NCI-H510A (cell line): ENCODE data around the gene KHK.

Experiments
- DNase-seq: peaks from one replicate; lab custom pipeline; 2025; lab: John Stamatoyannopoulos, UW

KHK gene

DNA sequence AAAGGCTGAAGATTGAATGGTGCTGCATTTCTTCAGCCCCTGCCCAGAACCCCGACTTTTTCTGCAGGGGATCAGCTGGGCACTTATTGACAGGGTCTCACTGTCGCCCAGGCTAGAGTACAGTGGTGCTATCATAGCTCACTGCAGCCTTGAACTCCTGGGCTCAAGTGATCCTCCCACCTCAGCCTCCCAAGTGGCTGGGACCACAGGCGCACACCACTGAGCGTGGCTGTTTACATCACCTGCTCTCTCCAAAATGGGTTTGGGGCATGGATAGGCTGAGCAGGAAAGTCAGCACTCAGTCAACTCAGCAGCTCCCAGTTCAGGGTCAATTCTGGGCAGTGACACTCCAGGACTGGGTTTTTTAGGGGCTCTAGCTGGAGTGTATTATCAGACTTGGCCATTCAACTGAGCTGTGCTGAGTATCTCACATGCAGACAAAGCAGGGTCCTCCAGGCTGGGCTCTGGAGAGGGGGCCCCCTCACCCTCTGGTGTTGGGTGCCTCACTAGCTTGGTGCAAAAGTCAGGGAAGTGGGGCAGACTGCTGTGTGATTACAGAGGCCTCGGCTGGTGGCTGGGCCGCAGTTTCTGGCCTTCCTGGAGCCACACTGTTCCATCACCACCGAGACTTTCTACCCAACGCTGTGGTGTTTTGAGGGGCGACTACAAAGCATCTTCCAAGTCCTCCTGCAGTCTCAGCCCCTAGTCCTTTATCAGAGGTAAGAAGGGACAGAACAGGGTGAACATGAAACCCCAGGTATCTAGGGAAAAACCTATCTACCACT, 41.5 kb downstream of the KHK start:
- no peak for DNase-seq

DNA sequence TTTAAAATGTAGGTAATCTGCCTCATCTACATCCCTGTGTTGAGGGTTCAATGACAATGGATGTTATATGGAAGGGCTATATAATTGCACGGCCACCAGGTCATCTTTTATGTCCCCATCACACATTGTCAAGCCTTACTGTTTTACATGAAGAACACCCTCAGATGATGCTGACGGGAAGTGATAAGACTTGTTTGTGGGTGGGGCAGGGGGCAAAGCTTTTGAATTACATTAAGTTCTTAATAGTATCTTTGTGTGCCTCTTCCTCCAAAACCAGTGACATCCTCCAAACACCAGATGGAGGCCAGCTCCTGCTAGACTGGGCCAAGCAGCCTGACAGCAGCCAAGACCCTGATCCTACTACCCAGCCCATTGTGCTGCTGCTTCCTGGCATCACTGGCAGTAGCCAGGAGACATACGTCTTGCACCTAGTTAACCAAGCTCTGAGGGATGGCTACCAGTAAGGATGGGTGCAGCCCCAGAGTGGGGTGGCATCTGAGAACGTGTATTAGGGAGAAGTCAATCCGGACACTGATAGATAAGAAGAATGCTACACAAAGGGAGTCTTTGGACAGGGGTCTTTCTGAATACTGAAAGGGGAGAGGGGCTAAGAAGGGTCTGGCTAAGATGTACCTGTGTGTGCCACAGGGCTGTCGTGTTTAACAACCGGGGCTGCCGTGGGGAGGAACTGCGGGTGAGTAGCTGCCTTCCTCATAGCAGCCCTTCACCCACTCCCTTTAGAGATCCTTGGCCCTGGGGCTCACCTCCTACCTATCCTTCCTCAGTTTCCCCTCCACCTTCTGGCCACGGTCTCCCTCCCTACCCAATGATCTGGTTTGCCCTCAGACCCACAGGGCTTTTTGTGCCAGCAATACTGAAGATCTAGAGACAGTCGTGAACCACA, 42.3 kb downstream of the KHK start:
- DNase-seq, result no peak

DNA sequence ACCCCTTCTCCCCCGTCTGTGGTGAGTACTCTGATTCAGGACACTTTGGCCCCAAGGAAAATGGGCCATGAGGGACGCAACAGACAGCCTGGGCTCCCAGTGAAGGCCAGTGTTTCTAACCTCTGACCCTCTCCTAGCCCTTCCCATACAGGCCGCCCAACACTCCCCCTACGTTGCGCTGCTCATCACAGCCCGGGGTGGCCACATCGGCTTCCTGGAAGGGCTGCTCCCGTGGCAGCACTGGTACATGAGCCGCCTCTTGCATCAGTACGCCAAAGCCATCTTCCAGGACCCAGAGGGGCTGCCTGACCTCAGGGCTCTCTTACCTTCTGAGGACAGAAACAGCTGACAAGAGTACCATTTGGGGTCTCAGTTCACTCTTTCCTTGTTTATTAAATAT, 43.8 kb downstream of the KHK start:
- no peak for DNase-seq

DNA sequence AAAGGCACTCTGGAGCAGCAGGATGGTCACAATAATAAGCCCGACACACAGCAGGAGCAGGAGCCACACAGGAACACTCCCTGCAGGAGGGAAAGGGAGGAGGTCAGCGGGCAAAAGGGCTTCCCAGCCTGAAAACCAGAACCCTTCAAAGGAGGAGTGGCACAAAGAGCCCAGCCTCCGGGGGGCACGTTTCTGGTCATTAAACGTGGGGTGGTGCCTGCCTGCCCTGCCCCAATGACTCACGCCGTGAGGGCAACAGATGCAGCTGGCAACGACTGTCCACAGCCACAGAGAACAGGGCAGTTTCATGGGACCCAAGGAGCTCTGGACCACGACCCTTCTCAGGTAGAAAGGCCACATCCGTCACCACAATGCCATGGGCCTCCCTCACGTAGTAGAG, 44.9 kb downstream of the KHK start:
- DNase-seq, result no peak

DNA sequence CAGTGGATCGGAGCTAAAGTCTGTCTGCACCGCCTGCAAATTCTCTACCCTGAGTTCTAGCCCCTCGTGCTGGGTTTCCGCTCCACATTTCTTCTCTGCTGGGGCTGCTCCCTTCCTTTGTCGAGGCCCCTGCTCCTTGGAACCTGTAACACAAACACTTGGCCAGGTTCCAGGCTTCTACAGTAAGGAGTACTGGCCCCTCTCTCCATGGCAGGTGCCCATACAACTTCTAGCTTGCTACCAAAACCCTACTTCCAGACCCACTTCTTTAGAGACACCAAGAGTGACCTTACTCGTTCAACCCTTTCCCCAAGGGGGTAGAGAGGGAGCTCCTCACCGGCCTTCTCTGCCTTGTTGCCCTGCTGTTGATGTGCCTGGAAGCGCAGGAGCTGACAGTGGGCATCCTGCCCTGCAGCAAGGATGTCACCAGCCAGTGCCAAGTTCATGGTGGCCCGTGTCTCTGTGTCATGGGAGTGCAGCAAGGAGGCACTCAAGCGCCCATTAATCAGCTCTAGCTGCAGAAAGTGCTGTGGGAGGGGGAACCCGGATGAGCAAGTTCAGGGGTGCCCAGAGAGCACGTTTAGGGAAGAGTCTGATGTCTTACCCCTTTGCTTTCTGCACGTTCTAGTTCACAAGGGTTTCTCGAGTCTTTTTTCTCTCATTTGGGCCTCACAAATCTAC, 46.8 kb downstream of the KHK start:
- DNase-seq, result no peak

DNA sequence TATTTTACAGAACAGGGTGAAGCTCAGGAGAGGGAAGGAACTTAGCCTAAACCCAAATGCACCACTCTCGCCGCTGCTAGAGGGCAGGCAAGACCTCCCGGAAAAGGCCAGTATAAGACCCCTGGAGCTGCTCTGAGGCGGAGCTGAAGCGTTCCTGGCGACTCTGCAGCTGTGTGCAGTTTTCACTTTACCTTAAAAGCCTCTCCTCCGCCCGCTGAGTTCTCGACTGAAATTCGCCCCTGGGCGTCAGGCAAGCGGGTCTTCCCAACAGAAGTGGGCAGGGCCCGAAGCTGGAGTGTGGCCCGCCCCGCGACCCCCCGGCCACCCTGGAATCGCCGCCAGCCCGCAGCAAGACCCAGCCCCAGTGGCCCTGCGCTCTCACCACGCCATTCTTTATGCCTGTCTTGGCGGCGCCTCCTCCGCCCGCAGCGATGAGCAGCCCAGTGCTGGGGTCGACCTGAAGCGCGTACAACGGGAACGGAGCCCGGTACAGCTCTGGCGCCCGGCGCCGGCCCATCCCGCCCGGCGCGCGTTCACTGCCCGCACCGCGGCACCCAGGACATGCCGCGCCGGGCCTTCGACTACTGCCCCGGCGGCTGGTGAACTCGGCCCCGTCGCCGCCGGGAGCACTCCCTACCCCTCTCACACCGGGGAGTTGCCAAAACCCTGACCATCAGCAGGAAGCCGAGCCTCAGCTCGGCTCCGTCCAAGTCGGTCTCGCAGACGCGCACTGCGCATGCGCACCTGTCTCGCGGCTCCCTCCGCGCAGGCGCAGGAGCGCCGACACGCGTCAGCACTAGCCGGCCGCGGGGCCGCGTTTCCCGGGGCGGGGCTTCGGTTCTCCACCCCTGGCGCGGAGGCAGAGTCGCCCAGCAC, 47.6 kb downstream of the KHK start, which contains the start of gene PREB:
Gene PREB (minus strand): TSS at position 732 of the 876 bp plus-strand sequence. CDS start 215 bp downstream, at position 517.
- DNase-seq, result peak; percentile 92

DNA sequence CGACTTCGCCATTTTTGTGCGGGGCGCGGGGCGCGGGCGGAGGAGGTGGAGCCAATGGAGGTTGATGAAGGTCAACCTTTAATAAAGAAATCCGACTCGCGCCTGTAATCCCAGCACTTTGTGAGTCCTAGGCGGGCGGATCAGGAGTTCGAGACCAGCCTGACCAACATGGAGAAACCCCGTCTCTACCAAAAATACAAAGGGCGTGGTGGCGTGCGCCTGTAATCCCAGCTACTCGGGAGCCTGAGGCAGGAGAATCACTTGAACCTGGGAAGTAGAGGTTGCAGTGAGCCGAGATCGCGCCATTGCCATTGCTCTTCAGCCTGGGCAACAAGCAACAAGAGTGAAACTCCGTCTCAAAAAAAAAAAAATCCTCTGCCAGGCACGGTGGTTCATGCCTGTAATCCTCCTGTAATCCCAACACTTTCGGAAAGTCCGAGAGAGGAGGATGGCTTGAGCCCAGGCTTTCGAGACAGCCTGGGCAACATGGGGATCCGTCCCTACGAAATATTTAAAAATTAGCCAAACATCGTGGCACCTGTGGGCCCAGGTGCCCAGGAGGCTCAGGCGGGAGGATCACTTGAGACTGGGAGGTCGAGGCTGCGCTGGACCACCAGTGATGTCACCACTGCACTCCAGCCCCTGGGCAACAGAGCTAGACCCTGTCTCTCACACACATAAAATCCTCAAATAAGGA, 48.4 kb downstream of the KHK start:
- DNase-seq, result no peak

DNA sequence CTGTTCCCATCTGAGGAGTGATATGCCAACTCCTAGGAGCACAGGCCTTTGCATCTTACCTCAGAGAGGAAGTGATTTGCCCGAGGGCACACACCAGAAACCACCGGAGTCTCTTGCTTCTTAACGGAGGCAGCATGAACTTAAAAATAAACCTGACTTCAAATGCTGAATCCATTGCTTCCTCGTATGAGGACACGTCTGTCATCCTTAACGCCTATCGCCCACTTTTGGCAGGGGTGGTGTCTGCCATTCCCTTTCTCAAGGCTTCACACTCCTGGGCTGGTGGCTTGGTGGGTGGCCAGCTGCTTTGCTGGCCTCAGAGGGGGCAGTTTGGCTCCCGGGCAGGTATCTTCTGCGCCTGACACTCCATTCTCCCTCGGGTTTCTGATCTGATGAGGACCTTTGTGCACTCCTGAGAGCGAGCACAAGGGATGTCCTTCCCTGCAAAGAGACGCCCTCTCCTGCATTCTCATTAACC, 48.9 kb downstream of the KHK start:
- no peak for DNase-seq

DNA sequence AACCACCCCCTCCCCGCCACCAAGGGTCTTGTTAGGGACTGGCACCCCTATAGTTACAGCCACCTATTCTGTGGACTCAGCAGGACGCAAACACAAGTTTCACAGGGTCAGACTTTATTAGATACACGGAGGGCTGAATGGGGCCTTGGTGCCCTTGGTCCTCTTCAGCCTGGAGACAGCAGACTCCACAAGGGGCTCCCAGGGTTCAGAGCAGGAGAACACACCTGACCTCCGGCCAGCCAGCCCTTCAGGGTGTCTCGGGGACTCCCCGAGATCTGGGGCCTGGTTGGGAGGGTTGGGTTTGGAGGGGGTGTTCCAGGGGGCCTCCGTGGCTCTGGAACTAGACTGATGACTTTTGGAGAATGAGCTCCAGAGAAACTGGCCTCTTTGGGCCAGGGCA, 50.2 kb downstream of the KHK start:
- no peak for DNase-seq

DNA sequence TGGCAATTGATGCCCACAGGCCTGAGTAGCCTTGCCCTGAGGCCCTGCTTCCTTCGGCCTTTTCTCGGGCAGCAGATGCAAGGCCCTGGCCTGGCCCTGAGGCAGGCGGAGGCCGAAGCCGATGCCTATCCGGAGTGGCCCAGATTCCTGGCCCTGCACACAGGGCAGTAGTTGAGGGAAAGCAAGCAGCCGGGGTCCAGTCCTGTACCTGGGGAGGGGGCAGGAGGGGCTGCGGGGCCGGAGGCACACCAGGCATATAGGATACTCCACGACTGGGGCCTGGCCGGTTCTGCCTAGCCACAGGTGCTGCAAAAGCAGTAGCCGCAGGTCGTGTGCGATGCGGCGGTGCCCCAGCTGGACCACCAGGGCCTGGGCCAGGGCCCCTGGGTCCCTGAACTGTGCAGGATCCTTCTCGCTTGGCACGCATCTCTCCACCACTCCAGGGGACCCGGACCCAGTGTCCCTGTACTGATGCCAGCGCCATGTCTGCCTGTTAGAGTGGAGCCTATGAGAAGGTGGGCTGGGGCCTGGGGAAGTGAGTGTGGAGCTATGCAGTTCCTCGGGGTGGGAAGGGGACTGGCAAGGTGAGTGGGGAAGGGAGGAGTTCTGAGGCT, 50.9 kb downstream of the KHK start:
- no peak for DNase-seq

DNA sequence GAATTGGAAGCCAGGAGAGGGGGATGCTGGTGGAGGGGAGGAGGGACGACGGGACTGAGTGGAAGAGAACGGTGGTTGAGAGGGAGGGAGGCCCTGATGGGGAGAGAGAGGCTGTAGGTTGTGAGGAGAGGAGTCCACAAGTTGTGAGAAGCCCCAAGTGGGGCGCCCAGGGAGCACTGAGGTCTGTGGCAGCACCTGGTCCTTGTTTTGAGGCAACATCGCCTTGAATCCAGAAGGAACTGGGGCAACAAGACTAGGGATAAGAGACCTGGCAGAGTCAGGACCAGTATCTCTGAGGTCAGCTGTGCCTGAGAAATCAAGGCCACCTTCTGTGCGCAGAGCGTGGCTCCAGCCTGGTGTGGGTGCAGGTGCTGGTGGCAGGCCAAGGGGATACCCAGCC, 51.5 kb downstream of the KHK start:
- no peak for DNase-seq

DNA sequence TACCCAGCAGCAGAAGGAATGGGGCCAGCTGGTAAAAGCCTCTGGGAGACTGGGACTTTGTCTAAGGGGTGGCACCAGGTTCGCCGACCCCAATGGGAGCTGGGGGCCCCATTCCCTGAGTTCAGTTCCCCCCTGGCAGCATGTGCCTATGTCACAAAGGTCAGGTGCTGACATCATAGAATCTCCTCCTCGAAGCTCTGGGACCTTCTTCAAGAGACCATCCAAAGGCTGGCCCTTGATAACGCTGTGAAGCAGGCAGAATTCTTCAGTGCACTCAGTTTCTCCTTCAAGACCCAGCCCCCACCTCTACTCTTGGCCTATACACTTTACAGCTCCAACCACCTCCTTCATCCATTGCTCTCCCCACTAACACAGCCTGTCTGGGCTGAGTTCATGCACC, 52.7 kb downstream of the KHK start, which contains the start of gene PRR30:
Gene PRR30 (minus strand): TSS at position 101 of the 400 bp plus-strand sequence. CDS start 1,081 bp downstream, outside the sequence.
- no peak for DNase-seq

DNA sequence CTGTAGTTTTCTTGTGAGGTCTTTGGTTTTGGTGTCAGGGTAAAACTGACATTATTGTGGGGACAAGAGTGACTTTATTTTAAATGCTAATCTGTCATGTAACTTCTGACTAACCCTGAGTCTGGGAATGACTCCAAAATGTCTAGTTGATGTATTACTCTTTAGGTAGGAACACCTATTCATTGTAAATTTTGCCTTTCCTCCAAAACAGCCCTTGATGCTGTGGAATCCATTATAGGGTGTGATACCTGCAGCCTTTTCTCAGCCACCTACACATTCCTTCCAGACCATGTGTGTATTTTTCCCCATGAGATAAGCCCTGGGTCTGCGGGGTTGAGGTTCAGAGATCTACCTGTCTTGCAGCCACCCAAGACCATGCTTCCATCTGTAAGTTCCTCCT, 56.7 kb downstream of the KHK start:
- DNase-seq, result no peak

DNA sequence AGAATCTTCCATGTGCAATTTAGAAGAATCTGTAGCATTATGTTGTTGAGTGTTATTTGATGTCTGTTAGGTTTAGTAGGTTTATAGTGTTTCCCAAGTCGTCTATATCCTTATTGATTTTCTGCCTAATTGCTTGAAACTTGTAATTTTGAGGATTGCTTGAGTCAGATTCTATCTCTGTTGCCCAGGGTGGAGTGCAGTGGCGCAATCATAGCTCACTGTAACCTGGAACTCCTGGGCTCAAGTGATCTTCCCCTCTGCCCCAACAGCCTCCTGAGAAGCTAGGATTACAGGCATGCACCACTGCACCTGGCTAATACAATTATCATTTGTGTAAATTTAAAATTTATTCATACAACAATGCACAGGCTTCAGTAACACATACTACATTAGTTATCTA, 59.1 kb downstream of the KHK start:
- no peak for DNase-seq

DNA sequence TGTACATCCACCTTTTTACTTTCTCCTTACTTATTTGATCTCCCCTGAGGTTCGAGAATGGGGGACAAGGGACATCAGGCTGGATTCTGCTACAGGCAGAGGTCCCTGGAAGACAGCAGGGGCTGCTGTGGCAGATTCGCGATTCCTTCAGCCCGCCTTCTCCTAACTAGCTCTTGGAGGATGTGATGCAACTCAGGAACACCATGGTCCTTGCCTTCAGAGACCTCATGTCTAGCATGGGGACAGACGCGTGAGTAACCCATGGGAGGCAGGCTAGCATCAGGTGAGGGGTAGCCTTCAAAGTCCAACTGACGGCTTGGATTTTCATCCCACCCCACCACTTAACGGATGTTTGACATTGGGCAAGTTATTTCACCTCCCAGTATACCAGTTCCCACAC, 61.4 kb downstream of the KHK start:
- no peak for DNase-seq

DNA sequence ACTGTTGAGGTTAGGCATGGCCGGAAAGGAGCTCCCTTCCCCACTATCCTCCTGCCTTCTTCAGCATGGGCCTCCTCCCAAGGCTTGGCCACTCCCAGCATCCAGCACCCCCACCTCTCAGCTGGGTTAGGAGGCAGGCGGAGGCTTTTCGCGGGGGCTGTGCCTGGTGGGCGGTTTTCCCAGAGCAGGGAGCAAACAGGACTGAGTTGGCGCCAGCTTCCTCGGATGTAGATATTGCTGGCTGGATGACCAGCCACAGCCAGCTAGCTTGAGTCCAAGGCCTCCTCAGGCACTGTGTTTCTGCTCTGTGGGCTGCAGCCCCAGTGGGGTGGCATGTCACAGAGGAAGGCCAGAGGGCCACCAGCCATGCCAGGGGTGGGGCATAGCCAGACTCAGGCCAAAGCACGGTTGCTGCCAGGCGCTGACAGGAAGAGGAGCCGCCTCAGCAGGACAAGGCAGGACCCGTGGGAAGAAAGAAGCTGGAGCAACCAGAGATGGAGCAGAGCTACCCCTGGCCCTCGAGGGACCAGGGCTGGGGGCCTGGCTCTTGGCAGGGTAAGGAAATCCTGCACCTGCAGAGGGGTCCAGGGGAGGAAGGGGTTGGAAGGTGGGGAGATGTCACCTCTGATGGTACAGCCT, 62.3 kb downstream of the KHK start, which contains the start of gene TCF23:
Gene TCF23 (plus strand): TSS at position 204 of the 639 bp plus-strand sequence. CDS start 130 bp downstream, at position 334.
- DNase-seq, result no peak

DNA sequence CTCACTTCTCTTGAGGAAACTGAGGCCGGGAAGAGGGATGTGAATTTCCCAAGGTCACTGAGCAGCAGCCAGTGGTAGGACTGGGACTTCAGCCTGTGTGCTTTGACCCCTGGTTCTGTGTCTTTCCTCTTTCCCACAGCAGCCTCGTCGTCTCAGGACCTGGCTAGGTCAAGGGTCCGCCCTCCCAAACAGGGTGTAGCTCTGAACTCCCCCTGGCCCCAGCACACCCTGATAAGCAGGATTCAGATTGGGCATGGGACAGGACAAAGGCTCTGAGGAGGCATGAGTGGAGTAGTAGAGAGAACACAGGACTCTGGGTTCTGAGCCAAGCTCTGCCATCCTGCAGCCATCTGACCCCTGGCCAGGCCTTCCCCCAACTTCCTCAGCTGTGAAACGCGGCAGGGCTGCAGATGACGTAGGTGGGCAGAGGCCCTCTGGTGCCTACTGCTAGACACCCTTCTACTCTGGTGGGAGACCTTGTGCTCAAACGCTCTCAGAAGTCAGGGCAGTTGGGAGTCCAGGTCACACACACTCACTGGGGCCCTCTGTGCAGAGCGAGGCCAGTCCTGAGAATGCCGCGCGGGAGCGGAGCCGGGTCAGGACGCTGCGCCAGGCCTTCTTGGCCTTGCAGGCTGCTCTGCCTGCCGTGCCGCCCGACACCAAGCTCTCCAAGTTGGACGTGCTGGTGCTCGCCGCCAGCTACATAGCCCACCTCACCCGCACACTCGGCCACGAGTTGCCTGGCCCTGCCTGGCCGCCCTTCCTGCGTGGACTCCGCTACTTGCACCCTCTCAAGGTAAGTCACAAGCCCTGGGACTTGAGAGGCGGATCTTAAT, 63.2 kb downstream of the KHK start:
- DNase-seq, result no peak
